Memory B cell (primary cell): ENCODE data around the gene GNAI3.

Experiments
- ATAC-seq: fragments of 150-1000 bp; cut with Tn5 transposase; 2 replicates; pipeline ENCODE4 v1.10.0; 2021; ENCODE audit warnings: low read depth, mild to moderate bottlenecking, moderate library complexity
- DNase-seq, 2 donors: peaks; one replicate each; pipeline ENCODE4 v3.0.0; 2022; ENCODE audit warnings: low spot score in 2 of 2
- H3K27ac Mint-ChIP-seq: one replicate; pipeline ENCODE4 v1.8.0; 2022; ENCODE audit warnings: mild to moderate bottlenecking, moderate library complexity, mixed read lengths
- H3K27me3 Mint-ChIP-seq: one replicate; pipeline ENCODE4 v1.8.0; 2022; ENCODE audit warnings: mixed read lengths
- H3K36me3 Mint-ChIP-seq: one replicate; pipeline ENCODE4 v1.8.0; 2022; ENCODE audit warnings: mild to moderate bottlenecking, mixed read lengths
- H3K4me1 Mint-ChIP-seq: one replicate; pipeline ENCODE4 v1.8.0; 2022; ENCODE audit warnings: mixed read lengths
- H3K4me3 Mint-ChIP-seq: one replicate; pipeline ENCODE4 v1.8.0; 2022; ENCODE audit warnings: mild to moderate bottlenecking, moderate library complexity, mixed read lengths
- H3K9me3 Mint-ChIP-seq: one replicate; pipeline ENCODE4 v1.8.0; 2022; ENCODE audit warnings: mixed read lengths

The GNAI3 gene

DNA sequence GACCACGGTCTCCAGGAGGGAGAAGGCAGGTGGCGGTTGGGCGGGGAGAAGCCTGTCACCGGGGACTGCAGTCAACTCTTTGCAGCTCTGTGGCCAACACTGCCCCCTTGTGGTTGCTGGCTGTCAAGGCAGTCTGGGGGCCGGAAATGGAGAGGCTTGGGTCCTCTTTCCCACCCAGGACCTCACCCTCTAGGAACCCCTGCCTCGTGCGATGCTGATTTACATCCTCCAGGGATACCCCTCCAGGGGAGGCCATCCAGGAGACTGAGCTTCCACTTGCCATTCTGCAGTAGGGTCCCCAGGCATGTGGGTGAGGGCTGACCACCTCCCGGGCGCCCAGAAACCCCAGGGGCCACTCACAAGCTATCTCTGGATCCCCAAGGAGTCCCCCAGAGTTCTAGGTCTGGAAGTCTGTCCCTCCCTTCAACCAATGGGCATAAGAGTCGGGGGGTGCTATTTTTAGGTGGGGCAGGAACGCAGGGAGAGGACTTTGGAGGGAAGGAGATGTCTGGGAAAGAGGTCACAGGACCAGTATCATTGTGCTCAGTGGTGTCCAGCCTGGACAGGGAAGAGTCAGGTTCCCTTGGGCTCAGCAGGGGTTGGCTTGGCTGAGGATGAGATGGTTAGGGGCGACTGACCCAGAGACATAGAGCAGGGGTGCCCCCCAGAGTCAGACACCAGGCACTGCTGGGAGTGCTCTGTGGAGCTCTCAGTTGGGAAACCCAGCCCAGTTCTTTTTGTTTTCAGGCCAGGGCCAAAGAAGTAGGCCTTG is 15.9 kb upstream of the GNAI3 start:
- DNase-seq (peak; percentile 90 to 92), ATAC-seq (peak; percentile 86)
- peaks cover 2% of the 10 kb centered on the region for H3K27me3 Mint-ChIP-seq
- H3K4me1 Mint-ChIP-seq, result peaks cover 3% of the 10 kb centered on the region
- peak overlapping the region; percentile 21 for H3K27ac Mint-ChIP-seq
- no peaks in the 10 kb centered on the region for H3K9me3 Mint-ChIP-seq
- no peaks in the 10 kb centered on the region for H3K36me3 Mint-ChIP-seq
- H3K4me3 Mint-ChIP-seq, result peak overlapping the region; percentile 77

DNA sequence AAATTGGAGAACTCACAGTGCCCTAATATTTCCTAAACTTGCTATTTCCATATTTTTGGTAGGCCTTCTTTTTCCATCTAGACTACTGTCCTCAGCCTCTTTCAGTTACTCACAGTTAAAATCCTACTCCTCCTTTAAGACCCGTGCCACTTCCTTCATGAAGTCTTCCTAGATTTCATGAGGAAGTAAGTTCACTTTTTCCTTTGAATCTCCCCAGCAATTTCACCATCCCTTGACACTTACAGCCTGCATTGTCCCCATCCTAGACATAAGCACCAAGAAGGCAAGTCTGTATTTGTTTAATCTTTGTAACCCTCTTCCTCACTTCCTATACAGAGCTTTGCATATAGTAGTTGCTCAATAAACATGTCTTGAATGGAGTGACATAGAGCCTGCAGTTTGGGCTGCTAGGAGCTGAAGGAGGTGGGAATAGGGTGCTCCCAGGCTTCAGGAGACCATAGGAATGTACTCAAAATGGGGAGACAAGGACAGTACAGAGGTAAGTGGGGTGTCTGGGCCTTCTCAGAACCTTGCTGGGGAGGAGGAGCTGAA is 14.0 kb upstream of the GNAI3 start:
- no peak for DNase-seq
- no peak for ATAC-seq
- H3K27ac Mint-ChIP-seq, result no peak overlapping the region
- H3K4me1 Mint-ChIP-seq, result peaks cover 3% of the 10 kb centered on the region
- no peaks in the 10 kb centered on the region for H3K27me3 Mint-ChIP-seq
- H3K36me3 Mint-ChIP-seq, result no peaks in the 10 kb centered on the region
- H3K9me3 Mint-ChIP-seq, result no peaks in the 10 kb centered on the region
- no peak overlapping the region for H3K4me3 Mint-ChIP-seq

DNA sequence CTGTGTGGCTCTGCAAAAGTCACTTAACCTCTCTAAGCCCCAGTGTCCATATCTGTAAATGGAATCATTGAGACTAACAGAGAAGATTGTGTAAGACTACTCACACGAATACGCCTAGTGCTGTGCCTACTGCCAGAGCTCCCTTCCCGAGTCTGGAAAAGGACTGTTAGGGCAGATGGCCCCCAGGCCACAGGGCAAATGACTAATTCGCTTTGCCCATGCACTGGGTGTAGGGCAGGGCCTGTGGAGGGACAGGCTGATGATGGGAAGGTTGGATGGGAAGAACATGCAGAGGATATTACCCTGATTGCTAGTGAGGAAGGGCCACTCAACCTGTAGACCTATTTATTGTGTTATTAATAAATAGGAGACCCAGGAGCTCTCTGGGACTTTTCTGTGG is 12.9 kb upstream of the GNAI3 start:
- no peaks in the 10 kb centered on the region for H3K36me3 Mint-ChIP-seq
- H3K4me1 Mint-ChIP-seq, result peaks cover 3% of the 10 kb centered on the region
- no peak for ATAC-seq
- no peak overlapping the region for H3K4me3 Mint-ChIP-seq
- no peaks in the 10 kb centered on the region for H3K9me3 Mint-ChIP-seq
- no peak for DNase-seq
- H3K27me3 Mint-ChIP-seq, result no peaks in the 10 kb centered on the region
- no peak overlapping the region for H3K27ac Mint-ChIP-seq

DNA sequence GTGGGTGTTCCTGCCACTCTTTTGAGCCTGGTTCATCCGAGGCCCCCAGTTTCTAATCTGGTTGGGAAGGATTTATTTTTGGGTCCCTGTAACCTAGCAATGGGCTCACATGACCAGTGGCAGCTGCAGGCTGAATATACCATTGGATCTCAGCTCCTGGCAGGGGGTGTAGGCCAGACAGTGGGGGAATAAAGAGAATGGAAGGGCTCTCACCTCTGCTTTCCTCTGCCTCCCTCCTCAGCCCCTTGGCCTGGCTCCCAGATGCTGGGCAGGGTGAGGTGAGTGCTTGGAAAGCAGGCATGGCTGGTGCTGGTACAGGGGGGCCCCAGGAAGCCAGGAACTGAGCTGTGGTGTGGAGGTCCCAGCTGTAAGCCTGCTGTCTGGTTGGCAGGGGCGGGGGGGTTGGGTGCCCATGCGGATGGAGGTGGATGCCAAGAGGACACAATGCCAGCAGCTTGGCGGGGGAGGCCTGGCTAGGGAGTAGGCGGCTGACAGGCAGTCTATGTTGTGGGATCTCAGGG is 12.4 kb upstream of the GNAI3 start:
- Mint-ChIP-seq H3K4me3 (no peak overlapping the region), H3K9me3 (no peaks in the 10 kb centered on the region), H3K27me3 (no peaks in the 10 kb centered on the region), H3K36me3 (no peaks in the 10 kb centered on the region), H3K27ac (no peak overlapping the region), H3K4me1 (peaks cover 3% of the 10 kb centered on the region)
- no peak for DNase-seq
- ATAC-seq, result no peak

DNA sequence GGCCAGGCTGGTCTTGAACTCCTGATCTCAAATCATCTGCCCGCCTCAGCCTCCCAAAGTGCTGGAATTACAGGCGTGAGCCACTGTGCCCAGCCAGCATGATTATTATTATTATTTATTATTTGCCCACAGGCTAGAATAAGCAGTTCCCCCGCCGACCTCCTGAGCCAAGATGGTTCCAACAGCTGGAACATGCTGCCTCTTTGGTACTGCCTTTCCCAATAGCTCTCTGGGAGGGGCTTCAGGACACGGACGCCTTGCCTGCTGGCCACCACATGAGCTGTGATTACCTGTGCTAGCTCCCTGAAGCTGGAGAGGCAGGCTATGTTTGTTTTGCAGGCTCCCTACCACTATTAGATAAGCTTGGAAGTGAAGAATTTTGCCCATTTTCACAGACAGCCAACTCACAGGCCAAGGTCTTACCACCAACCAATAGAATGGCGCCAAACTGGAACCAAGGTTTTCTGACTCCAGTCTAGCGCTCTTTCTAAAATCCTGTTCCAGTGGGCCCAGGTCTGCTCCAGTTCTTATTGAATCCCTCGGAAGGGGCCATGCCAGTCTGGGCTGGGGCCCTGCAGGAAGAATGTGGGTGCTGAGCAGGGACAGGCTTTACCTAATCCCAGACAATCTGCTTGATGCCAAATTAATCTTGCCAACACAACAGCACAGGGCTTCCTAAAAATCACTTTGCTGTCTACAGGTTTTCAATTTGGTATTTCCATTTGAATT is 10.8 kb upstream of the GNAI3 start:
- H3K9me3 Mint-ChIP-seq, result no peaks in the 10 kb centered on the region
- H3K4me1 Mint-ChIP-seq, result peaks cover 2% of the 10 kb centered on the region
- no peak for ATAC-seq
- no peaks in the 10 kb centered on the region for H3K36me3 Mint-ChIP-seq
- no peaks in the 10 kb centered on the region for H3K27me3 Mint-ChIP-seq
- H3K27ac Mint-ChIP-seq, result no peak overlapping the region
- DNase-seq, result no peak
- no peak overlapping the region for H3K4me3 Mint-ChIP-seq

DNA sequence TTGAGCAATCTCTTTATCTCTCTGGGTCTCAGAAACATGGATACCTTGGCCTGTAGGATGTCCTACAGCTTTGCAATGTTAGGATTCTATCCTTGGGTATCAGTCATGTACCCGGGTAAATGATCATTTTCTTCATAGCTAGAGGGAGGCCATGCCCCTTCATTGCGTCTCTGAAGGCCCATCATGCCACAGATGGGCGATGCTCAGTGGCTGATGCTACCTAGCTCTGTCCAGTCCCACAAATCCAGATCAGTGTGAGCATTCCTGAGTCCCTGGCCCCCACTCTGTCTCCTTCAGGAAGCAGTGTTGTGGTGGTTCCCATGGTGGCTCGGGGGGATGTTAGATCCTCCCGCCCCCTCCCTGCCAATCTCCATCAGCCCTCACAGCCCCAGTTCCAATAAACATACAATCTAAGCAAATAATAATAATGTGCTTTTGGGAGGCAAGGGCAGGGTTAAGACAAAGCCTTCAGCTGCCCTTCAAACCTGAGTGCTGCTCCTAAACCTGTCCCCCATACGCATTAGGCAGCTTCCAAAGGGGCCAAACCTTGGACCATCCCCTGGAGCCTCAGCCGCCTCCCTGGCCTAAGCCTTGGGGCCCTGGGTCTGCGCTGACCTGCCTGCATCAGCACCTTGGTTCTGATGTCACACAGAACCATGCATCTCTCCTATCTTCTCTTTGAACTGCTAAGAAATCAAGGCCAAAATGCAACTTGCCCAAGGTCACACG is 9.4 kb upstream of the GNAI3 start:
- ATAC-seq (no peak), DNase-seq (no peak)
- peaks cover 2% of the 10 kb centered on the region for H3K27me3 Mint-ChIP-seq
- H3K9me3 Mint-ChIP-seq, result no peaks in the 10 kb centered on the region
- no peak overlapping the region for H3K4me3 Mint-ChIP-seq
- no peaks in the 10 kb centered on the region for H3K36me3 Mint-ChIP-seq
- H3K27ac Mint-ChIP-seq, result no peak overlapping the region
- H3K4me1 Mint-ChIP-seq, result no peaks in the 10 kb centered on the region

DNA sequence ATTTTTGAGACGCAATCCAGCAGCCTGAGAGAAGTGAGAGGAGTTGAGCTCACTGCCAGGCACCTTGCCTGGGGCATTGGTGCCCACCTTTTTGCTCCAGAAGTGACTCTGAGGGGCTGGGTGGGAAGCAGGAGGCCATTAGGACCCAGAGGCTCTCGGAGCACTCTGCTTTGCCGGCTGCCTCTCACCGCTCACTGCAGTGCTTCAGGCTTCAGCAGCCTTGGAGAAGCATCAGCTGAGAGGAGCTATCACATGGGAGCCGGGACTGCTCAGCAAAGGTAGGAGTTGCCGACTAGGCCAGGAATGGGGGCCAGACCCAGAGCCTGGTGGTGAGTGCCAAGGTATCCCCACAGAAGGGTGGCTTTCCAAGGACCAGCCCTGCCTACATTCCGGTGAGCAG is 8.7 kb upstream of the GNAI3 start, which contains the start of gene GPR61:
Gene GPR61 (plus strand): TSS at position 197 of the 400 bp plus-strand sequence. CDS start 3,151 bp downstream, outside the sequence.
- no peak within 1 kb of the TSS for H3K27ac Mint-ChIP-seq
- no peaks in the 10 kb centered on the region for H3K9me3 Mint-ChIP-seq
- DNase-seq (no peak), ATAC-seq (no peak)
- H3K36me3 Mint-ChIP-seq, result peaks cover 1% of the 10 kb centered on the region
- no peak within 1 kb of the TSS for H3K4me3 Mint-ChIP-seq
- no peaks in the 10 kb centered on the region for H3K4me1 Mint-ChIP-seq
- H3K27me3 Mint-ChIP-seq, result peaks cover 2% of the 10 kb centered on the region

DNA sequence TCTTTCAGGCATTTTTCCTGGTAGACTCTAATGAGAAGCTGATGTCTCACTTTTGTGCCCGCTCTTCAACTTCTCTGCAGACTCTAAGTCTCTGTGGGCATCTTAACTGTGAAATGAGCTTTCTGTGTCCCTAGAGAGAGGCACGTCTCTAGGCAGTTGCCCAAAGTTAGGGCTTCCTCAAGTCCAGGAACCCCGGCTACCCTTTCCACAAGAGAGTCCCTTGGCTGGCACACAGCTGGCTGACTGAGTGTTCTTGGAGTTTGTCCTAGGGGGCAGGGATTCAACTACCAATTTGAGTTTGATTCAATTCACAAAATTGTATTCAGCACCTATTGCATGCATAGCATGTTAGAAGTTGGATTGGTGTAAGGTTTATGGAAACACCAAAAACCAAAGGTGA is 7.3 kb upstream of the GNAI3 start:
- H3K36me3 Mint-ChIP-seq, result peaks cover 1% of the 10 kb centered on the region
- no peak for DNase-seq
- H3K27ac Mint-ChIP-seq, result no peak overlapping the region
- no peak overlapping the region for H3K4me3 Mint-ChIP-seq
- no peak for ATAC-seq
- no peaks in the 10 kb centered on the region for H3K9me3 Mint-ChIP-seq
- H3K4me1 Mint-ChIP-seq, result peaks cover under 1% of the 10 kb centered on the region
- peaks cover 2% of the 10 kb centered on the region for H3K27me3 Mint-ChIP-seq

DNA sequence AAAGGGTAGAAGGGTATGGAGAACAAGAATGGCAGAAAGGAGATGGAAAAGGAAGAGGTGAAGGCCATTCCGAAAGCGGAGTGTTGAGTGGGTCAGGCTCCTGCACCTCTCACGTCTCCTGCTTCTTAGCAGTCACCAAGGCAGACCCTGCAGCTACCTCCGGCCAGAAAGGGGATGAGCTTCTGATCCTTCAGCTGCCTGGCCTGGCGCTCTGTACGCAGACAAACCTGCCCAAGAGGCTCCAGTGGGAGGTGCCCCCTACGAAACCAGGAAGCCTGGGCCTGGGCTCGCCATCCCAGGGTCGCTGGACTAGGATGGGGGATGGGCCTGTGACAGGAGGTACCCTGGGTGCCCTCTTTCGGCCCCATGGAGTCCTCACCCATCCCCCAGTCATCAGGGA is 5.8 kb upstream of the GNAI3 start:
- H3K36me3 Mint-ChIP-seq, result peaks cover 1% of the 10 kb centered on the region
- no peaks in the 10 kb centered on the region for H3K9me3 Mint-ChIP-seq
- ATAC-seq (no peak), DNase-seq (no peak)
- peaks cover 2% of the 10 kb centered on the region for H3K27me3 Mint-ChIP-seq
- H3K4me1 Mint-ChIP-seq, result peaks cover 11% of the 10 kb centered on the region
- H3K4me3 Mint-ChIP-seq, result no peak overlapping the region
- H3K27ac Mint-ChIP-seq, result no peak overlapping the region

DNA sequence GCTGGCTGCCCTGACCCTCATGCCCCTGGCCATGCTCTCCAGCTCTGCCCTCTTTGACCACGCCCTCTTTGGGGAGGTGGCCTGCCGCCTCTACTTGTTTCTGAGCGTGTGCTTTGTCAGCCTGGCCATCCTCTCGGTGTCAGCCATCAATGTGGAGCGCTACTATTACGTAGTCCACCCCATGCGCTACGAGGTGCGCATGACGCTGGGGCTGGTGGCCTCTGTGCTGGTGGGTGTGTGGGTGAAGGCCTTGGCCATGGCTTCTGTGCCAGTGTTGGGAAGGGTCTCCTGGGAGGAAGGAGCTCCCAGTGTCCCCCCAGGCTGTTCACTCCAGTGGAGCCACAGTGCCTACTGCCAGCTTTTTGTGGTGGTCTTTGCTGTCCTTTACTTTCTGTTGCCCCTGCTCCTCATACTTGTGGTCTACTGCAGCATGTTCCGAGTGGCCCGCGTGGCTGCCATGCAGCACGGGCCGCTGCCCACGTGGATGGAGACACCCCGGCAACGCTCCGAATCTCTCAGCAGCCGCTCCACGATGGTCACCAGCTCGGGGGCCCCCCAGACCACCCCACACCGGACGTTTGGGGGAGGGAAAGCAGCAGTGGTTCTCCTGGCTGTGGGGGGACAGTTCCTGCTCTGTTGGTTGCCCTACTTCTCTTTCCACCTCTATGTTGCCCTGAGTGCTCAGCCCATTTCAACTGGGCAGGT is 5.0 kb upstream of the GNAI3 start:
- H3K27ac Mint-ChIP-seq, result peak overlapping the region; percentile 69
- DNase-seq (no peak), ATAC-seq (no peak)
- H3K27me3 Mint-ChIP-seq, result peaks cover 2% of the 10 kb centered on the region
- peaks cover 13% of the 10 kb centered on the region for H3K4me1 Mint-ChIP-seq
- no peaks in the 10 kb centered on the region for H3K9me3 Mint-ChIP-seq
- H3K4me3 Mint-ChIP-seq, result no peak overlapping the region
- H3K36me3 Mint-ChIP-seq, result peaks cover 1% of the 10 kb centered on the region

DNA sequence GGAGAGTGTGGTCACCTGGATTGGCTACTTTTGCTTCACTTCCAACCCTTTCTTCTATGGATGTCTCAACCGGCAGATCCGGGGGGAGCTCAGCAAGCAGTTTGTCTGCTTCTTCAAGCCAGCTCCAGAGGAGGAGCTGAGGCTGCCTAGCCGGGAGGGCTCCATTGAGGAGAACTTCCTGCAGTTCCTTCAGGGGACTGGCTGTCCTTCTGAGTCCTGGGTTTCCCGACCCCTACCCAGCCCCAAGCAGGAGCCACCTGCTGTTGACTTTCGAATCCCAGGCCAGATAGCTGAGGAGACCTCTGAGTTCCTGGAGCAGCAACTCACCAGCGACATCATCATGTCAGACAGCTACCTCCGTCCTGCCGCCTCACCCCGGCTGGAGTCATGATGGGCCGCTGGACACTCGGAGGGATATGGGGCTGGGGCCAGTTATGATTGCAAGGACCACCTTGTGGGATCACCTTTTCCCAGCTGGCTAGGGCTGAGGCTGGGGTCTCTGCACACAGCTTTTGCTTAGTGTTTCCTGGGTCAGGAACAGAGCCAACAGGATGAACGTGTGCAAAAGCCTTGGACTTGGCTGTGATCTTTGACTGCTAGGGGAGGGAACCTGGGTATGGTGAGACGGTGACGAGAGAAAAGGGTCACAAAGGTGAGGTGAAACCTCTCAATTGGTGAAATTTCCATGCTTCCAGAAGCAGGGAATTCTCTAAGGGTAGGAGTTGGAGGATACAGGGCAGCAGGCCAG is 4.3 kb upstream of the GNAI3 start:
- Mint-ChIP-seq H3K4me1 (peaks cover 16% of the 10 kb centered on the region), H3K27me3 (peaks cover 2% of the 10 kb centered on the region), H3K4me3 (no peak overlapping the region), H3K36me3 (peaks cover 1% of the 10 kb centered on the region), H3K9me3 (no peaks in the 10 kb centered on the region), H3K27ac (no peak overlapping the region)
- DNase-seq (no peak), ATAC-seq (no peak)

DNA sequence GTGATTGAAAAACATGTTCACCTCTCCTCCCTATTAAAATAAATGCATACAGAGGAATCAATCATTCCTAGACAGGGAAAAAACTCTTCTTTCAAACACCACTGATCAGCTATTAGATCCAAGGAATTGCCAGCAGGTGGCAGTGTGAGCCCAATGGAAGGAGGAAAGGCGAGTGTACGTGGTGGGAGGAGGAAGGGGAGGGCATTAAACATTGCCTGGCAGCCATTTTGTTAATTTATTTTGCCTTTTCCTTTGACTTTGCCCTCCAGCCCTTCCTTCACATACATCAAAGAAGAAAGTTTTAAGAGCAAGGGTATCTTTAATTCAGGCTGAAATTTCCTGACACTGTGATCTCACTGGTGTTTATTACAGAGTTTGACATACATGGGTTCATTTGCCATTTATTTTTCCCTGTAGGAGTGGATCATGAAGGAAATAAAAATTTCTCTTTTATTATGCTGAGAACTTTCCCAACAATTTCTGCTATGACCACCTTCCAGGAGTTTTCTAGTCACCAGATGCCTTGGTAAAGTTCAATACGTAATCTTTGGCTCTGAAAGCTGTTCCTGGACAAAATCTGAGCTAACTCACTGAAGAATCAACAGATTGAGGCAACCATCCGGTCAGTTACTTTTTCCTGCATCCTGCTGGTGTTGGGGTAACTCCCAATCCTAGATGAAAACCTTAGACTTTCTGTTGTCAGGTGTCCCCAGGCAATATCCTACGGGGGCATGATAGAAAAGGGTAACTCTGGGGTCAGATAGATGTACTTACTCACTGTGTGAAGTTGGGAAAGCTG is 1.9 kb upstream of the GNAI3 start:
- no peaks in the 10 kb centered on the region for H3K9me3 Mint-ChIP-seq
- DNase-seq (peak; percentile 83 to 85), ATAC-seq (peak; percentile 45)
- H3K27ac Mint-ChIP-seq, result peak overlapping the region; percentile 97
- peak overlapping the region; percentile 96 for H3K4me3 Mint-ChIP-seq
- H3K36me3 Mint-ChIP-seq, result peaks cover 1% of the 10 kb centered on the region
- peaks cover 2% of the 10 kb centered on the region for H3K27me3 Mint-ChIP-seq
- peaks cover 23% of the 10 kb centered on the region for H3K4me1 Mint-ChIP-seq
